Measurements from ENCODE around the gene BAIAP2L1.

DNA sequence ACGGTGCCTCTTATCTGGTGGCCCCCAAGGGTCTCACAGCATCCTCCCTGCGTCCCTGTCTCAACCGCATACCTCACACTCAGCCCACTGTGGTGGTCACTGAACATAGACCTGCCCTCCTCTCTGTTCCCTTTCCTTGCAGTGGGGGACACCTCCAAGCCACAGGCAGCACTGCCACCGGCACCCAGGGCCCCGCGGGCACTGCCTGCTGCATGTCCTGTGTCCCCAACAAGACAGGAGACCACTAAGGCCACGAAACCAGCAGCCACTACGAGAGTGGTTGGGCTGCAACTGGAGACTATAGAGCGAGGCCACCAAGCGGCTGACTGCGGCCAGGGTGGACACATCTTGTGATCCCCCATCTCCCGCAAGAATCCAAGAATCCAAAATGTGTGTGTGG lies 104.1 kb downstream of the BAIAP2L1 start:
- TF ChIP-seq ZNF274 (IDR thresholded peaks at IDR 0.05; ENCODE audit: low read depth, low read length), result no peak
- no peak for TF ChIP-seq SUZ12 (IDR thresholded peaks at IDR 0.05; ENCODE audit: extremely low read depth, insufficient read depth, insufficient read length)
- no peak for TF ChIP-seq YY1 (IDR thresholded peaks at IDR 0.05; ENCODE audit: insufficient read depth, insufficient read length)
